Measurements from ENCODE around the gene IL17C. TPM values are rescaled to one million over a fixed set of nuclear protein-coding genes. Genes with fewer than 3 reads are reported as not detected.

The IL17C gene
- total RNA-seq, 1 donor from 2014 or later, result 0.26 TPM

DNA sequence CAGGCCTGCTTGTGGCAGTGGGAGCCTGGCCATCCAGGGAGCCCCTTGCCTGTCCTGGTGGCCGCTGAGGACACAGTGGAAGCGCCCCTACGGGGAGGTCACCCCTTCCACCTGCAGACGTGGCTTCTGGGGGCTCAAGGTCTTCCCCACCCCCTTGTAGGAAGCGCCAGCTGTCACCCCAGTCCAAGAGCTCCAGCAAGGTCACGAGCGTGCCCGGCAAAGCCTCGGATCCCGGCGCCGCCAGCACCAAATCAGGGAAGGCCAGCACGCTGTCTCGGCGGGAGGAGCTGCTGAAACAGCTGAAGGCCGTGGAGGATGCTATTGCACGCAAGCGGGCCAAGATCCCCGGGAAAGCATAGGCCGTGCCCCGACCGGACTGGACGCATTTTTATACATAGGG lies 7.4 kb upstream of the IL17C start:
- Mint-ChIP-seq H3K36me3 (ENCODE audit: low read depth, unreplicated experiment) (peaks cover 24% of the 10 kb centered on the region), H3K4me1 (ENCODE audit: unreplicated experiment) (peaks cover 4% of the 10 kb centered on the region), H3K9me3 (ENCODE audit: unreplicated experiment) (no peaks in the 10 kb centered on the region), H3K27ac (ENCODE audit: unreplicated experiment) (no peak overlapping the region), H3K4me3 (ENCODE audit: unreplicated experiment) (no peak overlapping the region), H3K27me3 (ENCODE audit: unreplicated experiment) (peaks cover 11% of the 10 kb centered on the region)
- TF ChIP-seq, protein P1, sequence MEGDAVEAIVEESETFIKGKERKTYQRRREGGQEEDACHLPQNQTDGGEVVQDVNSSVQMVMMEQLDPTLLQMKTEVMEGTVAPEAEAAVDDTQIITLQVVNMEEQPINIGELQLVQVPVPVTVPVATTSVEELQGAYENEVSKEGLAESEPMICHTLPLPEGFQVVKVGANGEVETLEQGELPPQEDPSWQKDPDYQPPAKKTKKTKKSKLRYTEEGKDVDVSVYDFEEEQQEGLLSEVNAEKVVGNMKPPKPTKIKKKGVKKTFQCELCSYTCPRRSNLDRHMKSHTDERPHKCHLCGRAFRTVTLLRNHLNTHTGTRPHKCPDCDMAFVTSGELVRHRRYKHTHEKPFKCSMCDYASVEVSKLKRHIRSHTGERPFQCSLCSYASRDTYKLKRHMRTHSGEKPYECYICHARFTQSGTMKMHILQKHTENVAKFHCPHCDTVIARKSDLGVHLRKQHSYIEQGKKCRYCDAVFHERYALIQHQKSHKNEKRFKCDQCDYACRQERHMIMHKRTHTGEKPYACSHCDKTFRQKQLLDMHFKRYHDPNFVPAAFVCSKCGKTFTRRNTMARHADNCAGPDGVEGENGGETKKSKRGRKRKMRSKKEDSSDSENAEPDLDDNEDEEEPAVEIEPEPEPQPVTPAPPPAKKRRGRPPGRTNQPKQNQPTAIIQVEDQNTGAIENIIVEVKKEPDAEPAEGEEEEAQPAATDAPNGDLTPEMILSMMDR (IDR thresholded peaks at IDR 0.05; ENCODE audit: unreplicated experiment), result no peak
- no peak for DNase-seq (ENCODE audit: low spot score)

DNA sequence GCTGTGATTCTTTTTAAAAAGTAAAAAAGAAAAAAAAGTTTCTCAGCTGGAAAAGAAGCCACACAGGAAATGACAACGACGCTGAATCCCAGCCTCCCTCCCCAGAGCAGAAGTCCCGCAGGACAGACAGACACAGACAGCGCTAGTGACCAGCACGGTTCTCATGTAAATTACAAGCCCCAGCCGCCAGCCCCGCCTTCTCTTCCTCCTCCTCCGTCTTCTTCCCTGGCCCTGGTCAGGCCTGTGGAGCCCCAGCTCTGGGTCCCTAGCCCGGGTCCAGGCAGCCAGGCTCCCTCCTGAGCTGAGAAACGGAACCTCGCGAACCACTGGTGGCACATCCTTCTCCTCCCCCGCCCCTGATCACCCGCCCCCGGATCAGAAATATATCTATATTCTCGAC lies 7.0 kb upstream of the IL17C start:
- no peak for DNase-seq (ENCODE audit: low spot score)
- Mint-ChIP-seq H3K4me1 (ENCODE audit: unreplicated experiment) (peaks cover 4% of the 10 kb centered on the region), H3K27me3 (ENCODE audit: unreplicated experiment) (peaks cover 15% of the 10 kb centered on the region), H3K36me3 (ENCODE audit: low read depth, unreplicated experiment) (peaks cover 21% of the 10 kb centered on the region), H3K4me3 (ENCODE audit: unreplicated experiment) (no peak overlapping the region), H3K27ac (ENCODE audit: unreplicated experiment) (no peak overlapping the region), H3K9me3 (ENCODE audit: unreplicated experiment) (no peaks in the 10 kb centered on the region)
- TF ChIP-seq, protein P1 (IDR thresholded peaks at IDR 0.05; ENCODE audit: unreplicated experiment), result no peak

DNA sequence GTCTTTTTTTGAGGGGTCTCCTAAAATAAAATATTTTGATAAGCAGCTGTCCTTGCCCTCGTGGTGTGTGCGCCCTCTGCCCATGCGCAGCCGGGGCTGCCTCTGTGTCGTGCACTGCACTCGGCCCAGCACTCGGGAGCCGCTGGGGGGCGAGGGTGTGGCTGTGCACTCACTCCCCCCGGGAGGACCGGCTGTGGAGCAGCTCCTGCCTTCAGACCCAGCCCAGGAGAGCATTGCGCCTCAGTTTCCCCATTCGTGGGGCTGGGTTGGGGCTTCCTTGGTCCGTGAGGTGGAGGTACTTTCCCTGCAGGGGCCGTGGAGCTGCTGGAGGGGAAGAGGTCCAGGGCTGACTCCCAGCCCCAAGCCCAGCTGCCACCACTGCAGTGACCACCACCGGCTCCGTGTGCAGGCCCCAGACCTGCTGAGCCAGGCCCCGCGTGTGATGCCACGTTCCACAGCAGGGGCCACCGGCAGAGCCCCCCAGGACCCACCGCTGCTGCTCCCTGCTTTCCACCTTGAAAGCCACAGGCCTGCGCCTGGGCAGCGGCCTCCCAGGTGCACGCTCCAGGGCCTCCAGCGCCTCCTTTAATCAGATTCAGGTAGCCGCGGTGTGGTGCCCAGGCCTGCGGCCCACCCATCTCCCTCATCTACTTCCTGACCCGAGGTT lies 6.3 kb upstream of the IL17C start:
- H3K4me1 Mint-ChIP-seq (ENCODE audit: unreplicated experiment), result peaks cover 4% of the 10 kb centered on the region
- TF ChIP-seq, protein P1 (IDR thresholded peaks at IDR 0.05; ENCODE audit: unreplicated experiment), result no peak
- no peak for DNase-seq (ENCODE audit: low spot score)
- no peak overlapping the region for H3K27ac Mint-ChIP-seq (ENCODE audit: unreplicated experiment)
- H3K36me3 Mint-ChIP-seq (ENCODE audit: low read depth, unreplicated experiment), result peaks cover 19% of the 10 kb centered on the region
- peak overlapping the region; percentile 71 for H3K4me3 Mint-ChIP-seq (ENCODE audit: unreplicated experiment)
- no peaks in the 10 kb centered on the region for H3K9me3 Mint-ChIP-seq (ENCODE audit: unreplicated experiment)
- peaks cover 16% of the 10 kb centered on the region for H3K27me3 Mint-ChIP-seq (ENCODE audit: unreplicated experiment)

DNA sequence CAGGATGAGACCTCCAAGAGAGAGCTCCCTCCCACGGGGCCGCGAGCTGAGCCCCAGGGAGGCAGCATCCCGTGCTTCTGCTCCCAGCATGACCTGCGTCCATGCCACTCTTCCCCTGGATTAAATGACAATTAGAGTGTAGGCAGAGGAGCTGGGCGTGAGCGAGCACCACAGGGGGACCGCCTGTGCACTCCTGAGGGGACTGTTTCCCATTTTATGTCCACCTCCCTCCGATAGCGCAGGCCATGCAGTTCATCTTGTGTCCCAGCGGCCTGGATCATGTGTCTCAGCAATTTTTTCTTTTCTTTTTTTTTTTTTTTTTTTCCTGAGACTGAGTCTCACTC lies 5.8 kb upstream of the IL17C start:
- Mint-ChIP-seq H3K27me3 (ENCODE audit: unreplicated experiment) (peaks cover 18% of the 10 kb centered on the region), H3K9me3 (ENCODE audit: unreplicated experiment) (no peaks in the 10 kb centered on the region), H3K4me3 (ENCODE audit: unreplicated experiment) (peak overlapping the region; percentile 71), H3K36me3 (ENCODE audit: low read depth, unreplicated experiment) (peaks cover 20% of the 10 kb centered on the region), H3K4me1 (ENCODE audit: unreplicated experiment) (peaks cover 3% of the 10 kb centered on the region), H3K27ac (ENCODE audit: unreplicated experiment) (no peak overlapping the region)
- TF ChIP-seq, protein P1 (IDR thresholded peaks at IDR 0.05; ENCODE audit: unreplicated experiment), result no peak
- DNase-seq (ENCODE audit: low spot score), result no peak

DNA sequence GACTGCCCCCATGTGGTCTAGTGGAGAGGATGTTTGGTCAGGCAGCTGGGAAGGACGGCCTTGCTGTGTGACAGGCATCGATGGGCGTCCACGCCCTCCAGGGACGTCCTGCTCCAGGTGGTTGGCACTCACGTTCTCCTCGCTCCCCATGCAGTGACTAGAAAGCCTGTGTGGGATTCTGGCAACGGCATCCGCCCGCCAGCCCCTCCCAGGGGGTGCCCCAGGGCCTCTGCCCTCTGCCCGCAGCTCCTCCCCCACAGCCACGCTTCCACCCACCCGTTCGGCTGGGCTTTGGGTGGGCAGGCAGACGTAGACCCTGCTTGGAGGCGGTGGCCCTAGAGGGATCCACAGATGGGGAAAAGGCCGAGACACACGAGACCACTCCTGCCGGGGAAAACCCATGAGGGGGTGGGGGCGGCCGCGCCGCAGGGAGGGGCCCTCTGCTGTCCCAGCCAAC lies 4.7 kb upstream of the IL17C start:
- Mint-ChIP-seq H3K9me3 (ENCODE audit: unreplicated experiment) (no peaks in the 10 kb centered on the region), H3K4me1 (ENCODE audit: unreplicated experiment) (no peaks in the 10 kb centered on the region), H3K36me3 (ENCODE audit: low read depth, unreplicated experiment) (peaks cover 15% of the 10 kb centered on the region), H3K4me3 (ENCODE audit: unreplicated experiment) (no peak overlapping the region), H3K27ac (ENCODE audit: unreplicated experiment) (no peak overlapping the region), H3K27me3 (ENCODE audit: unreplicated experiment) (peaks cover 19% of the 10 kb centered on the region)
- DNase-seq (ENCODE audit: low spot score), result peak; percentile 57
- TF ChIP-seq, protein P1 (IDR thresholded peaks at IDR 0.05; ENCODE audit: unreplicated experiment), result no peak
